GM19395 (cell line): ENCODE results near the gene PACSIN3.
"Not testable (repeated sequence)": the region's sequence is repeated elsewhere in the genome, so short reads cannot be mapped to it uniquely, and the experiment has no call there.

ENCODE experiments used
- ATAC-seq: cut with Tn5 transposase; IDR thresholded peaks from one replicate; pipeline ENCODE4 v1.9.1; 2021; ENCODE audit warnings: mild to moderate bottlenecking, moderate library complexity; ENCODE audit not compliant: unreplicated experiment

Gene PACSIN3

DNA sequence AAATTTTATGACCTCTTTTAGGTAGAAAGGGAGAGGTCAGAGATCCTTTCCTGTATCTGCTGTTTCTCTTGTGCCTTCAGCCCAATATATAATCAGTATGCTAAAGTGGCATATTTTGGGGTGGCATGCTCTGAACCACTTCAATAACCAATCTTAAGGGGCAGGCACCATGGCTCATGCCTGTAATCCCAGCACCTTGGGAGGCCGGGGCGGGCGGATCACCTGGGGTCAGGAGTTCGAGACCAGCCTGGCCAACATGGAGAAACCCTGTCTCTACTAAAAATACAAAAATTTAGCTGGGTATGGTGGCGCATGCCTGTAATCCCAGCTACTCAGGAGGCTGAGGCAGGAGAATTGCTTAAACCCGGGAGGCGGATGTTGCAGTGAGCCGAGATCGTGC is 11.9 kb upstream of the PACSIN3 start:
- ATAC-seq, result not testable (repeated sequence)

DNA sequence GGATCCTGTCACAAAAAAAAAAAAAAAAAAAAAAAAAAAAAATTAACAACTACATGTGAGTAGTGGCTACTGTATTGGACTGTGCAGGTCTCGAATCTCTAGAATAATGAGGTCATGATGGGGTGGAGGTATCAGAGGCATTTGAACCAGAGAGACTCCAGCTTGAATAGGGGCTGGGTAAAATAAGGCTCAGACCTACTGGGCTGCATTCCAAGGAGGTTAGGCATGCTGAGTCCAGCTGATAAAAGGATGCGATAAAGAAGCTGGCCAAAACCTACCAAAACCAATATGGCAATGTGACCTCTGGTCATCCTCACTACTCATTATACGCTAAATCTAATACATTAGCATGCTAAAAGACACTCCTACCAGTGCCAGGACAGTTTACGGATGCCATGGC is 5.9 kb upstream of the PACSIN3 start:
- no peak for ATAC-seq

DNA sequence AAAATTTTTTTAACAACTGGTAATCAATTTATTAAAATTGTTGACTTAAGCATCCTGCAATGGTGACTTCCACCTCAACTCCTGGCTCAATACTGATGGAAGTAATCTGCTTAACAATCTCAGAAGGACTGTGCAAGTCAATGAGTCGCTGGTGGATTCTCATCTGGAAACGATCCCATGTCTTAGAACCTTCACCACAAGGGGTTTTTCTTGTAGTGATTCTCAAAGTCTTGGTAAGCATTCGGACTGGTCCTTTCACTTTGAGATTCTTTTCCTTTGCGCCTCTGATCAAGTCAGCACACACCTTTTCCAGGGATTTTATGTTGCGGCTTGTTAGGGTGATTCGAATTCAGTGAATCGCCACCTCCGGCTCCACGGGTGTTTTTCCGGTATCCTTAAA is 4.9 kb upstream of the PACSIN3 start:
- ATAC-seq, result not testable (repeated sequence)

DNA sequence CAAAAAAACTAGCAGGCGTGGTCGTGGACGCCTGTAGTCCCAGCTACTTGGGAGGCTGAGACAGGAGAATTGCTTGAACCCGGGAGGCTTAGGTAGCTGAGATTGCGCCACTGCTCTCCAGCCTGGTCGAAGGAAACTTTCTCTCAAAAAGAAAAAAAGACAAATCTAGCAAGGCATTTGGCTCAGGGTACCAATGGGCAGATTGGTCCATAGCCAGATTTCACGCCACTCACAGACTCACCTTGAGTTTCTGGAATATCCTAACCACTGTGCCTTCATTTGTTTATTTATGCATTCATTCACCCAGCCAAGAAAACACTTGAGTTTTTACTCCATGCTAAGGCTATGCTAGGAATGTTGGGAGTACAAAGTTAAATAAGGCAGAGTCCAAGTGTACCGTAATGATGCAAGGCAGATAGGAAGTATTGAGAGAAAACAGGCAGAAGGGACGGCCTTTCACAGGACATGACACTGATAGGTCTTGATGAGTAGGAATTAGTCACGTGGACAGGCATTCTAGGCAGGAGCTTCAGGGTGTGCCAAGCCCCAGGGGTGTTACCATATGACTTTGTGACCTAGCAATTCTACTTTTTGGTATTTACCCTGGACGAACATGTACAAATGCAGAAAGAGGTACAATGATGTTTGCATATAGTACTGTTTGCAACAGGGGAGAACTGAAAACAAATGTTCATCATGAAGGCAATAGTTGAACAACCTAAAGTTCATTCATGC is 3.0 kb upstream of the PACSIN3 start:
- no peak for ATAC-seq

DNA sequence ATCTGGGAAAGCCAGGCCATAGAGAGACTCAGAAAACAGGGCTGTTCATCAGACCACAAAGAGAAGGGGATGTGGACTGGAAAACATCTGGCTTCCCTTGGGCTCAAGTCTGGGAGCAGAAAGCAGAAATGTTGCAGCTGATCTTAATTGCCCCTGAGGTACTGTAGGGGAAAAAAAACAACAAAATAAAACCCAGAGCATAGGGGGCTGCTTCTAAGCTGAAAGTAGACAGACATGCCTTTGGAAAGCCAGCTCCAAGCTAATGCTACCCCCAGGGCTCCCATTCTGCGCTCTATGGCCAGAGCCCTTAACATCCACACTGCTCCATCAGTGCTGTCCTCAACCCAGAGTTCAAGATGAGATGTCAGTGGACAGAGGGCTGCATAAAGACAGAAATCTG is 2.0 kb upstream of the PACSIN3 start:
- no peak for ATAC-seq

DNA sequence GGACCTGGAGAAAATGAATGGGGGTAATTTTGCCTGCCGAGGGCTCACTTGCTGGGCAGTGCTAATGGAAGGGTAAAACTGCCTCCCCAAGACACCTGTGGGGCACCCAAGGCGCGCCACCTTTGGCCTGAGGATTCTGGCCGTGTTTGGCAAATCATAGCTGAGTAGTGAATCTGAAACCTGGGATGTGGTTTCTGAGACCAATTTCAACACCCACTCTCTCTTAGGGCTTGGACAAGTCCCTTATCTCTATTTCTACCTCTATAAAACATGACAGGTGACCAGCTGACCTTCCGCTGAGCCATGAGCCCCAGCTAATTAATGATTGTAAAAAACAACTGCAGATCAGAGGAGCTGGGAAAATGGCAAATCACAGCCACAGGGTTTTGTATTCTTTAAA is 1.5 kb upstream of the PACSIN3 start:
- no peak for ATAC-seq

DNA sequence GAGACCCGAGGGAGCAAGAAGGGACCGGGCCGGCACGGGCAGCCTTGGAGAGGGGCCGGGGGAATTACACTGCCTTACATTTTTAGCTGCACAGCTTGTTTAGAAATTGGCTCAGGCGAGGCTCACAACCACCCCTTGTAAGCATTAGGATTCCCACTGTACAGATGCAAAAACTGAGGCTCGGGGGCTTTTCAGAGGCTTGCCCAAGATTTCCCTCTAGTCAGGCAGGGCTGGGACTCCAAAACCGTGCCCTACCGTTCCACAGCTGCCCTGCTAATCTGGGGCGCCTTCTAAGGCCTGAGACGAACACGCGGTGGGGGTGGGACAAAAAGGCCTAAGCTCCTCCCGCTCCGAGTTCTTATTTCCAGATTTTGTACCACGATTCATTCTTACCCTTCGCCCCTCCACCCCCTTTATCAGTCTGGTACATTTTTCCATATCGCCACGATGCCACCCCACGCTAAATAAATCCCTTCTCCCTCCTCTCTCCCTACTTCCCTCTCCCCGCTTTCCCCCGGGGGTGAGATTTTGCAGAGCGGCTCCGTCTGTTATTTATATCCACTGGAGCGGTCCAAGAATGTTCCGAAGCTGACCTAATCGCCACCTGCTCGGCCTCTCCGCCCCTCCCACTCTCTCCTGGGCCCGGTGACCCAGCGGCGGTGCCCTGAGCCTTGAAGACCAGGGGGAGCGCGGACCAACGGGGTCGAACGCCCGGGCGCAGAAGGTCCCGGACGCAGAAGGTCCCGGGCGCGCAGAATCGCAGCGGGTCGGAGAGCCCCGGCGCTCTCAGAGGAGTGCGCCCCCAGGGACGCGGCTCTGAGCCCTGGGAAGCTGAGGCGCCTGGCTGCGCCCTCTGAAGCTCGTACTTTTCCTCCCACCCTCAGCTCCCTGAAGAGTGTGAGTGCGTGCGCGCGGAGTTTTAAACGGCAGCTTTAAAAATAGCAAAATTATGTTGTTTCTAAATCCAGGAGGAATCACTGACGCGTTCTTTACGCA is 764 bp upstream of the PACSIN3 start:
- peak; percentile 40 for ATAC-seq

DNA sequence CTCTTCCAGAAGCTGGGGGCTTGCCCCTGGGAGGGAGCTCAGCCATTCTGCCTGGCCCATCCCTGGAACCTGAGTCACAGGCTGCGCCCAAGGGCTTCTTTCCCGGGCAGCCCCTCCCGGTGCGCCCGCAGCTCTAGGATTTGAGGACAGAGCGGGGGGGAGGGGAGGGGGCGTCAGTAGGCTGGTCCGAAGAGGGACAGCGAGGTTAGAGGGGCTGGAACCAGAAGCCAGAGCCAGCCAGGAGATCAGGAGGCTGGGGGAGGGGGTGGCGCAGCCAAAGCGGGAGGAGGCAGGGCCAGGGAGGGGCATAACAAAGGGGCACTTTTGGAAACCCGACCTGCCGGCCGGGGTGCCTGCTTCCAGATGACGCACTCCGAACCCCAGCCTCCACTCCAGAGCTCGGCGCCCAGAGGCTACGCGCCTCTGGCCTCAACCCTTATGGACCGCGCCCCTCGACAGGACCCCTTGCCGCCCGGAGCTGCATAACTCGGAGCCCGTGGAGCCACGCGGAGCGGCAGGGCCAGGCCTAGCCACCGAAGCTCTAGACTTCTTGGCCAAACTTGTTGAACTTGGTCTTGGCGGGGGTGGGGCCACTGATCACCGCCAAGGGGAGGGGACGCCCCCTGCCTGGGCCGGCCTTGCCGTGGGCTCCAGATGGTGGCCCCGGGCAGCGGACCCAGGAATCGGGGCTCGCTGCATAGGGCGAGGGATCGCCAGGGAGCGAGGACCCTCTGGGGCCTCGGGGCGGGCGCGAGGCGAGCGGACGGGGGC is 744 bp downstream of the PACSIN3 start:
- no peak for ATAC-seq

DNA sequence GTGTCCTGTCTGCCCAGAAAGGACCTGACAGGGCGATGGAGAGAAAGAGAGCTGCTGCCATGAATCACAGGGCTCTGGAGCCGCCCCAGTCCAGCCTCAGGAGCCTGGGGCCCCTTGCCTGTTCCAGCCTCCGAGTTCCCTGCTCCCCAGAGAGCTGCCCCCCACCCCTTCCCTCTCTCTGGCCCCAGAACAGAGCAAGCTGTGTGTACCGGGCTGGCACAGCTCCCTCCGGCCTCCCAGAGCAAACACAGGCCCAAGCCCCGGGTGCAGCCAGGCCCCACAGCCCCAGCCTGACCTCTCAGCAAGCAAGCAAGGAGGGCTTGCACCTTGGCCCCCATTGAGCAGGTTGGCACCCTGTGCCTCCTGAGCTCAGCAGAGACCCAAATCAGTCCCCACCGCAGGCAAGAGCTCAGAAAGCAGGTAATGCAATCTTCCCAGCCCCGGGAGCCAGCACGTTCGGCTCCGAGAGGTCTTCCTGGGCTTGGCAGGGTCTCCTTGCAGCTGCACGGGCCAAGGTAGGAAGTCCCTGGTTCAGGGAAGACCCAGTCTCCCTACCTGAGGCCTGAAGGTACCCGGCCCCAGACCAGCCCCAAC is 1.4 kb downstream of the PACSIN3 start:
- ATAC-seq, result no peak

DNA sequence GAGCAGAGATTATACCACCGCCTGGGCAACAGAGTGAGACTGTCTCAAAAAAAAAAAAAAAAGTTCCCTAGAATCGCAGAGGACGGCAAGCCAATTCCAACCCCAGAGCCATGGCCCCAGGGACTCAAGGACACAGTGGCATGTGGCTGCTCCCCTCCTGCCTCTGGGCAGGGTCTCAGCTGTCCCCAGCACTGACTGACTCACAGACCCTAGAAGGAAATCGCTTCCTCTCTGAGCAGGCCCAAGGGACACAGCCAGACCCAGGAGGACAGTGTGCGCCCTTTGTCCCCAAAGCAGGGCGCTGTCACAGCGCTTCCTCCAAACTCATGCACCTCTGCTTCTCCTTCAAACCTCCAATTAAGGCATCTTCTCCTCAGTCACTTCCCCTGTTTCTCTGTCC is 2.3 kb downstream of the PACSIN3 start:
- no peak for ATAC-seq

DNA sequence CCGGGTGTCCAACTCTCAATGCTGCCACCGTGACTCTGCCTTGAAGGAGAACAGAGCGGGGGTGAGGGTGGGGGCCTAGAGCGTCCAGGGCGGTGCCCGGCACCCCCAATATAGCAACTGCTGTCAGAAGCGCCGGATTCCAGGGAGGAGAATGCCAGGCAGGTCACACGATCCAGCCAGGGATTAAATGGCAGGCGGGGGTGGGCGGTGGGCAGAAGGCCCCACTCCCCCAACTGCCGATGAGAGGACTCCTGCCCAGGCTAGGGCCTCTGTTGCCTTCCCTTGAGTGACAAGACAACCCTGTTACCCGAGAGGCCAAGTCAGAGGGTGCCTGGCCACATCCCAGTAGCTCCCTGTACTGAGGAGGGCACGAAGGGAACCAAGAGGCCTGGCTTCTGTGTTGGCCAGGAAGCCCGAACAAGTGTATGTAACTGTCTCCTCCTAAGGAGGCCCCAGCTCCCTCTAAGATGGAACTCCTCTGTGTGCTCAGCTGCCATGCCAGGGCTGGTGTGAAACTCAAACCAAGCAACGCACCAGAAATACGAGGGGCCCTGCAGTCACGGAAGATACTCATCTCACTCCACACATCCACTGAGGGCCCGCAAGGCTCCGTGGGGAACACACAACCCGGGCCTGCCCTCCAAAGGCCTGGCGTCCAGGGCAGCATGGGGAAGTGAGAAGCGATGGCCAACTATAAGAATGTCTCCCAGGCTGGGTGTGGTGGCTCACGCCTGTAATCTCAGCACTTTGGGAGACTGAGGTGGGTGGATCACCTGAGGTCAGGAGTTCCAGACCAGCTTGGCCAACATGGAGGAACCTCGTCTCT is 3.0 kb downstream of the PACSIN3 start:
- no peak for ATAC-seq

DNA sequence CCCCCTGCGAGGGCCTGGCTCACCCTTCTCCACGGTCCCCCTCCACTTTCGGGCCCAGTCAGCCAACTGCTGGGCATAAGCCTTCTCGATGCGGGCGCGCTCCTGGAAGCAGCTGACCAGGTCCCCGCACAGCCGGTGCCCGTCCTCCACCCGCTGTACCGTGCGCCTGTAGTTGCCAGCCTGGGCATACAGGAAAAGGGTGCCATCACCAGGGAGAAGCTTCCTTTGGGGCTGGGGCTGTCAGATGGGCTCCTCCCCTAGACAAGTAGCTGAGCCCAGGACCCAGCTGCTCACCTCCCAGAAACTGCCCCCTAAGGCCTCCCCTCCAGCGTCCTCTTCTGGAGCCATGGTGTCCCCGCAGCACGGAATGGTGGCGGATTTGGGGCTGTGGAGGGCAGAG is 3.9 kb downstream of the PACSIN3 start:
- no peak for ATAC-seq

DNA sequence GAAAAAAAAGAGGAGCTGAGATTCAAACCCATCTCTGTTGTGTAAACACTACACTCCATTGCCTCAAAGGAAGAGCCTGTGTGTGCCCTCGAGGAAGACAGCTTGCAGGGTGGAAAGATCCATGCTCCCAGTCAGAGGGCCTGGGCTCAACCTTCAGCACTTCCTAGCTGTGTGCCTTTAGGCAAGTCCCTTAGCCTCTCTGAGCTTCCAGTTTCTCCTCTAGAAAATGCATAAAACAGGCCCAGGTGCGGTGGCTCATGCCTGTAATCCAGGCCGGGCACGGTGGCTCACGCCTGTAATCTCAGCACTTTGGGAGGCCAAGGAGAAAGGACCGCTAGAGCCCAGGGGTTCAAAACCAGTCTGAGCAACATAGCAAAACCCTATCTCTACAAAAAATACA is 5.0 kb downstream of the PACSIN3 start:
- ATAC-seq, result no peak

DNA sequence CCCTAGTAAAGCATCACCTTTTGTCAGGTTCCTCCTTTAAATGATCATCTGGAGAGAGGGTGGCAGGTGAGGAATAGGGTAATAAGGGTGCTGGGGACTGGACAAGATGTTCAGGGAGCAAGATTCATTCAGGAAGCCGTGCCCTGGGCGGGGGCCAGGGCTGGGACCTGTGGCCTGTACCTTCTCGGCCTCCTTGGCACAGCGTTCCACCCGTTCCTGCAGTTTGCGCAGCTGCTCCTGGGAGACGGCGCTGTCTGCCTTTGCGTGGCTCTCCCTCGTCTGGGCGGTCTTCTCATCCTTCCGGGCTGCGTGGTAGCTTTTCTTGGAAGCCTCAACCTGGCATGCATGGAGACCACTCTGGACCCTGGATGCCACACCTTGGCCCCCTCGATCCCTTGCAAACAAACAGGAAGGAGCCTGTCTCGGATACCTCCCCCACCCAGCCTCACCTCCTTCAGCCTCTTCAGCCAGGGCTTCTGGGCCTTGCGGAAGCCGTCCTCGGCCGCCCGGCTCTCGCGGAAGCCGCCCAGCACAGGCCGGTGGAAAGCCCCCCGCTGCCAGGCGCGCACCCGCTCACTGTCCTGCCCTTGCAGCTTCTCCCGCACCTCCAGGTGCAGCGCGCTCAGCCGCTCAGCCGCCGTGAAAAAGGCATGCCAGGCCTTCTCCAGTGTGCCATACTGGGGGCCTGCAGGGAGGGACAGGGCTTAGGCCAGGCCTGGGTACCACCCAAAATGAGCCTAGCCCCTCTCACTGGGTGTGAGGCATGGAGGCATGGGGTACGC is 6.0 kb downstream of the PACSIN3 start:
- no peak for ATAC-seq

DNA sequence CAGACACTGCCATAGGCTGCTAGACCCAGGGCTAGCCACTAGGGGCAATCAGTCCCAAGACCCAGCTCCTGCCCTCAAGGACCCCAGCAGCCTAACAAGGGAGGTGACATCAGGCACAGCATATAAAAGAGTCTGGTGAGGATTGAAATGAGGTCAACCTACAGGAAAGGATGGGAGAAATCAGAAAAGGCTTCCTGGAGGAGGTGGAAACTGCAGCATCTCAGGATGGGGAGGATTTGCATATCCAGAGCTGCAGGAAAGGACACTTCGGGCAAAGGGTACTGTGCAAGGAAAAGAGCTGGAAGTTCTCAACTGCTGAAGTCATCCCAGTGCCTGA is 6.6 kb downstream of the PACSIN3 start:
- no peak for ATAC-seq

DNA sequence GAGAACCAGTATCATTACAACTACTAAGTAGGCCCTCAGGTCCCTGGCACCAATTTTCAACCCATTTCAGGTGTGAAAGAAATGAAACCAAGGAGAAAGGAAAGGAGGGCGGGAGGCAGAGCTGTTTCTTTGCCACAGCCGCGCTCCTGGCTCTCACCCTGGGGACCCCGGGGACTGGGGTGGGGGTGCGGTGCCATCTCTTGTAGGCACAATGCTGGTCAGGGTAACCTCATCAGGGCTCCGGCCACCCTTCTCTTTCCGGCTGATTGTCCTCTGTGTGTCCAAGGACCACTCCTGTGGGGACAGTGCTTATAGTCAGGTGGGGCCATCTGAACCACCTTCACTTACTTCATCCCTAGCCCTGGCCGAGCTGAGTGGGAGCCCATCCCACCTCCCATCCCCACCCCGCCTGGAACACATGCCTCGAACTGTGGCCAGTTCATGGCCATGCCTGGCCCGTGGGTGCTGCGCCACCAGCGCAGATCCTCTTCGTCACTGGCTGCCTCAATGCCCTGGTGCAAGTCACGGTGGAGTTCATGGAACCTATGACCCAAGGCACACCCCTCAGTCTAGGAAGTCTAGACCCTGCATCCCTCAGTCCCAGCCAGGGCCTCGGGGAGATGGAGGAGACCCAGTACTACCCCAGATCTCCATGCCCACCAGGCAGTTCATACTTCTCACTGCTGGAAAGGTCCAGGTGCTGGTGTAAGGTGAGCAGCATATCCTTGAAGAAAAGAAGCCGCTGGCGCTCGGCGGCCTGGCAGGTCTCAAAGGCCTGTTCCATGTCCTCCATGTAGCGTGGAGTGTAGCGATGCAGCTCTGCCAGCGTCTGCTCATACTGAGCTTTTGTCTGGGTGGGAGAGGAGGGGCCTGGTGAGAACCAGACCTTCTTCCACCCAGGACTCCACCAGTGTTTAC is 7.2 kb downstream of the PACSIN3 start:
- no peak for ATAC-seq

DNA sequence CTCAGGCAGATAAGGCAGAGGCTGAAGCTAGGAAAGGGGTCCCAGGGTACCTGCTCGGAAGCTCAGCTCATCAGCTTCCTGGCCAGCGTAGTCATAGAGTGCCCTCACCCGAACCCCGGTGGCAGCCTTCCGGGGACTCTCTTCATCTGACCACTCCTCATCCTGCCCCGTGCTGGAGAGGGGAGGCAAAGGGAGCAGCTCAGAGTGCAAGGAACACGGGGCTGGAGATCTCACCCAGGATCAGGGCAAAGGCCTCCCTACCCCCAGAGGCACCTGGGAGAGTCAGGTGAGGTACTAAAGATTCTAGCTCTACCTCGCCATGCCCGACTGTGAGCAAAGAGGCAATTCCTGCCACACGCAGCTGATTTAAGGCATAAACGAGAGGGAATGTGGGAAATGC is 7.9 kb downstream of the PACSIN3 start:
- no peak for ATAC-seq

DNA sequence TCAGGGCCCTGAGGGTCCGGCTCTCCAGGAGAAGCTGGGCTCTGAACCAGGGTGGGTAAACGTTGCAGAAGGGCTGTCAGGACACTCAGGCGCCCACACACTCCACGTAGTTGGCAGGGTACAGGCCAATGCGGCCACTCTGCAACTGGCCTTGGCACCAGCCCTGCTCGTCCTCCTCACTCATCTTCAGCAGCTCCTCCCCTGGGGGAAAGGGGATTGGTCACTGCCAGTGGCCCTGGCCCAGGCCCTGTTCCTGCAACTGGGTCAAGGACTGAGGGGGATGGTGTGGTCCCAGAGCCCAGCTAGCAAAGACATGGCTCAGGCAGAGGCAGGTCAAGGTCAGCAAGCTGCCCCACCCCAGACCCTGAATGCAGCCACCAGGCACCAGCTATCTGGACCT is 8.4 kb downstream of the PACSIN3 start:
- ATAC-seq, result no peak
